Fibroblast of skin of abdomen (primary cell): ENCODE data around the gene TTLL10.

Experiments used
- DNase-seq: peaks from one replicate; pipeline ENCODE4 v3.0.0-alpha.2; 2013

TTLL10 gene

GRCh38 chr1:1160281-1160930 is 13.3 kb upstream of the TTLL10 start:
- DNase-seq: no peak

GRCh38 chr1:1161078-1161682 is 12.5 kb upstream of the TTLL10 start:
- DNase-seq: no peak

- no peak for DNase-seq
Observed at GRCh38 chr1:1161683-1162079, 12.0 kb upstream of the TTLL10 start.

GRCh38 chr1:1162597-1163537 is 10.8 kb upstream of the TTLL10 start:
- no peak for DNase-seq

- no peak for DNase-seq
Observed at GRCh38 chr1:1163538-1164070, 10.1 kb upstream of the TTLL10 start.

- DNase-seq: no peak
Observed at GRCh38 chr1:1164361-1164700, 9.3 kb upstream of the TTLL10 start.

- no peak for DNase-seq
Observed at GRCh38 chr1:1164701-1165451, 8.8 kb upstream of the TTLL10 start.

GRCh38 chr1:1165485-1165884 is 8.2 kb upstream of the TTLL10 start:
- no peak for DNase-seq

GRCh38 chr1:1165900-1166421 is 7.7 kb upstream of the TTLL10 start:
- DNase-seq: no peak

GRCh38 chr1:1166642-1167397 is 6.9 kb upstream of the TTLL10 start:
- no peak for DNase-seq

GRCh38 chr1:1167398-1167821 is 6.3 kb upstream of the TTLL10 start:
- DNase-seq: no peak

- DNase-seq: no peak
Observed at GRCh38 chr1:1167841-1168450, 5.7 kb upstream of the TTLL10 start.

GRCh38 chr1:1168451-1169411 is 4.9 kb upstream of the TTLL10 start:
- DNase-seq: no peak

GRCh38 chr1:1169429-1170214 is 4.1 kb upstream of the TTLL10 start:
- no peak for DNase-seq

- no peak for DNase-seq
Observed at GRCh38 chr1:1170215-1171091, 3.2 kb upstream of the TTLL10 start.

- DNase-seq: no peak
Observed at GRCh38 chr1:1171161-1171545, 2.5 kb upstream of the TTLL10 start.

GRCh38 chr1:1171546-1172340 is 1.9 kb upstream of the TTLL10 start:
- DNase-seq: no peak
